ENCODE data around the gene LLGL2.

GRCh38 chr17:75612906-75613626 lies 87.6 kb downstream of the LLGL2 start:
- TF ChIP-seq CTCF (IDR thresholded peaks at IDR 0.05) (no peak), POLR2AphosphoS5 (IDR thresholded peaks at IDR 0.05; ENCODE audit: insufficient read depth in 1 of 2, low read depth in 1 of 2) (no peak), POLR2A (IDR thresholded peaks at IDR 0.05) (no peak)

Data from vagina (tissue), 2 donors.